Adrenal gland (tissue), 19 donors: ENCODE data around the gene SLC35F1. TPM values are rescaled to one million over a fixed set of nuclear protein-coding genes. Genes with fewer than 3 reads are reported as not detected.
A peak's percentile ranks its signal among the peaks of the same experiment; 100 is the strongest.
"Not testable (repeated sequence)": the region's sequence is repeated elsewhere in the genome, so short reads cannot be mapped to it uniquely, and the experiment has no call there.

Source experiments
- DNase-seq, 7 donors: peaks; one replicate each; pipeline ENCODE4 v3.0.0-alpha.2; 2019 to 2020
- H3K27ac ChIP-seq, 5 donors: fragments of 200-600 bp; sonication (generic) in 4 of 5; 1 replicate in 3 of 5; 2 replicates in 2 of 5; pipeline versions ENCODE4 v1.5.1 to v1.8.0; 2016 to 2020; ENCODE audit warnings: mild to moderate bottlenecking in 1 of 5
- H3K27me3 ChIP-seq: fragments of 200-600 bp; 2 replicates; pipeline ENCODE4 v1.8.0; 2021
- H3K36me3 ChIP-seq, 2 donors: fragments of 200-600 bp; replicated peaks in 1 of 2; 1 replicate in 1 of 2; 2 replicates in 1 of 2; pipeline versions ENCODE4 v1.5.1 to v1.8.0; 2018 to 2022
- H3K4me1 ChIP-seq, 2 donors: fragments of 200-600 bp; replicated peaks in 1 of 2; 1 replicate in 1 of 2; 2 replicates in 1 of 2; pipeline versions ENCODE4 v1.5.1 to v1.8.0; 2018 to 2021
- H3K4me3 ChIP-seq, 4 donors: fragments of 200-600 bp; sonication (generic) in 3 of 4; one replicate each; pipeline ENCODE4 v1.5.1; 2016 to 2018
- H3K9me3 ChIP-seq, 3 donors: fragments of 200-600 bp; sonication (generic) in 1 of 3; replicated peaks in 1 of 3; 1 replicate in 2 of 3; 2 replicates in 1 of 3; pipeline versions ENCODE4 v1.5.1 to v1.8.0; 2016 to 2021
- POLR2A ChIP-seq, 2 donors: fragments of 450-650 bp; IDR thresholded peaks; one replicate each; pipeline ENCODE4 v1.6.1; 2017; ENCODE audit warnings: antibody characterized with exemption in 2 of 2, mild to moderate bottlenecking in 2 of 2, moderate library complexity in 1 of 2
- WGBS, 4 donors: extraction: QIAGEN DNeasy Blood & Tissue Kit in 2 of 4; methylation state at CpG; one replicate each; pipeline versions ENCODE4 v1.1.5 to v1.1.7; 2013 to 2017; 5-methylcytosine and 5-hydroxymethylcytosine counted together
- intact Hi-C, 2 donors: fragments of 100-400 bp; cut with DNase I; formaldehyde crosslinking; loops; one replicate each; pipeline versions ENCODE4 v1.14.1 to v1.15.0; 2022 to 2023
- long read RNA-seq, 10 donors: library from polyadenylated mRNA in 3 of 10; unstranded in 2 of 10; stranded (forward) in 1 of 10; transcript quantifications; one replicate each; pipeline ENCODE4 v2.0.0 and lab custom pipeline, GENCODE V29; 2021 to 2026
- polyA plus RNA-seq, 3 donors: library from polyadenylated mRNA; stranded (reverse); fragments of 200-250 nt in 2 of 3; fragments of 350-450 nt in 1 of 3; fragmentation: Illumina TruSeq in 1 of 3; extraction: RNeasy Lipid Tissue Mini Kit (QIAGEN cat#74804) in 1 of 3; gene quantifications; one replicate each; pipeline ENCODE4 v1.2.3, GENCODE V29; 2013 to 2014
- total RNA-seq, 9 donors: library from RNA; depleted of rRNA in 4 of 9; stranded (reverse); fragments of >200 nt in 4 of 9; fragments of 120-200 nt in 1 of 9; fragmentation: NEBNext Ultra II Directional in 1 of 9; extraction: Animal tissue kit (Norgen Biotek cat#: 25700) in 1 of 9; gene quantifications; one replicate each; pipeline versions ENCODE4 v1.1.0 to v1.2.4, GENCODE V29; 2013 to 2023
- TF ChIP-seq, protein P1 (sequence below), 6 experiments: fragments of 450-650 bp in 4 of 6; fragments of 200-600 bp in 2 of 6; sonication (generic) in 1 of 6; IDR thresholded peaks; 1 replicate in 5 of 6; 2 replicates in 1 of 6; pipeline versions ENCODE4 v1.5.1 to v1.8.0; 2016 to 2021; ENCODE audit warnings: antibody characterized with exemption in 6 of 6, mild to moderate bottlenecking in 2 of 6, moderate library complexity in 1 of 6
- donor health status: healthy with polysubstance abuse.
- donor health status: Bipolar disorder and iron deficiency.
- donor health status: DM: yes; HTN: yes; CAD: no.
- donor health status: DM: no; HTN: no; CAD: no.
- donor health status: DM: no; HTN: no; CAD: no.
- donor health status: DM: yes; HTN: yes; CAD: no.

SLC35F1 gene
- total RNA-seq (1 to 10 TPM in 7 of 9 donors, under 1 TPM in 2; 0.50 to 3.6 (median 1.8) TPM), polyA plus RNA-seq (1 to 10 TPM in 2 of 3 donors, under 1 TPM in 1; 0.32 to 4.0 (median 1.5) TPM)
- long read RNA-seq, donor 1, result 0 reads
- long read RNA-seq, donor 2, result 0 reads
- long read RNA-seq, donor 3, full-length matches to known transcripts, result 1 of 1 reads
- long read RNA-seq, donor 3, partial matches to known transcripts, result 0 of 1 reads
- long read RNA-seq, donor 3, other reads (novel, unspliced or antisense), result 0 of 1 reads
- long read RNA-seq, donor 4, partial matches to known transcripts, result 0 of 1 reads
- long read RNA-seq, donor 4, other reads (novel, unspliced or antisense), result 1 of 1 reads
- long read RNA-seq, donor 5, result 0 reads
- long read RNA-seq, donor 6, result 0 reads
- long read RNA-seq, donor 7, result 0 reads
- long read RNA-seq, donor 8, result 0 reads
- long read RNA-seq, donor 9, result 0 reads
- long read RNA-seq, donor 10, result 0 reads

DNA sequence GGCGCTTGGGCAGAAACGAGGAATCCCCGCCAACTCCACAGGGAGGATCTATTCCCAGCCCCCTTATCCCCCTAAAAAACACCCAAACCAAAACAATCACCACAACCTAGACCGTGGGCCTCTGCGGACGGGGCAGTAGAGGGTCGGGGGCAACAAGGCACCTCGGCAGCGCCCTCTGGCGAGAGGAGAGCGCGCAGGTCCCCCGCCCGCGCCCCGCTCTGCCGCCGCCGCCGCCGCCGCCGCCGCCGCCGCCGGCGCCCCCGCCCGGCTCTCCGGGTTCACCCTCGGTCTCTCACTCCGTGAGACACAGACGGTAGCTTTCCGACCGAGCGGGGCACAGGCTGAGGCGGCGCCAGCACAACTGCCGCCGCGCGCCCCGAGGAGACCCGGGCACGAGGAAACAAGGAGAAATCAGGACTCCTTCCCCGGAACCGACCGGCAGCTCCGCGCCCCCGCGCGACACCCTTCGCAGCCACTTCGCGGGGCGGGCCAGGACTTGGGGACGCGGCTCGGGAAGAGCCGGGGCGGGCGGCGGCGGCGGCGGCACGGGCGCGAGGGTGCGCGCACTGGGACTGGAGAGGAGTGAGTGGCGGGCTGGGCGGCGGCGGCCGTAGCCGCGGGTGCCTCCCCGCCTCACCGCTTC lies at the start of gene SLC35F1:
Gene SLC35F1, plus strand, starts transcription at position 307 of the 643 bp plus-strand sequence.
- H3K36me3 ChIP-seq, result no peaks in the 10 kb centered on the region
- H3K4me1 ChIP-seq, result peaks cover 11 to 14% of the 10 kb centered on the region in 2 donors
- peaks cover 27% of the 10 kb centered on the region for H3K27me3 ChIP-seq
- peak within 1 kb of the TSS in 1 of 5 donors; percentile 58 for H3K27ac ChIP-seq
- 0 to 4% (median 1%) methylated on average over 4 to 82 of the region's 82 CpGs for WGBS, 4 donors
- no peak for TF ChIP-seq POLR2A (IDR thresholded peaks at IDR 0.05)
- TF ChIP-seq, protein P1, sequence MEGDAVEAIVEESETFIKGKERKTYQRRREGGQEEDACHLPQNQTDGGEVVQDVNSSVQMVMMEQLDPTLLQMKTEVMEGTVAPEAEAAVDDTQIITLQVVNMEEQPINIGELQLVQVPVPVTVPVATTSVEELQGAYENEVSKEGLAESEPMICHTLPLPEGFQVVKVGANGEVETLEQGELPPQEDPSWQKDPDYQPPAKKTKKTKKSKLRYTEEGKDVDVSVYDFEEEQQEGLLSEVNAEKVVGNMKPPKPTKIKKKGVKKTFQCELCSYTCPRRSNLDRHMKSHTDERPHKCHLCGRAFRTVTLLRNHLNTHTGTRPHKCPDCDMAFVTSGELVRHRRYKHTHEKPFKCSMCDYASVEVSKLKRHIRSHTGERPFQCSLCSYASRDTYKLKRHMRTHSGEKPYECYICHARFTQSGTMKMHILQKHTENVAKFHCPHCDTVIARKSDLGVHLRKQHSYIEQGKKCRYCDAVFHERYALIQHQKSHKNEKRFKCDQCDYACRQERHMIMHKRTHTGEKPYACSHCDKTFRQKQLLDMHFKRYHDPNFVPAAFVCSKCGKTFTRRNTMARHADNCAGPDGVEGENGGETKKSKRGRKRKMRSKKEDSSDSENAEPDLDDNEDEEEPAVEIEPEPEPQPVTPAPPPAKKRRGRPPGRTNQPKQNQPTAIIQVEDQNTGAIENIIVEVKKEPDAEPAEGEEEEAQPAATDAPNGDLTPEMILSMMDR (IDR thresholded peaks at IDR 0.05), result peak in 3 of 6 experiments; percentile 4 to 41 (median 21)
- no peaks in the 10 kb centered on the region for H3K9me3 ChIP-seq
- intact Hi-C loops, result no loop called here
- DNase-seq, result peak in 4 of 7 donors; percentile 6 to 56 (median 35)
- peak within 1 kb of the TSS in 2 of 4 donors; percentile 60 to 77 for H3K4me3 ChIP-seq

DNA sequence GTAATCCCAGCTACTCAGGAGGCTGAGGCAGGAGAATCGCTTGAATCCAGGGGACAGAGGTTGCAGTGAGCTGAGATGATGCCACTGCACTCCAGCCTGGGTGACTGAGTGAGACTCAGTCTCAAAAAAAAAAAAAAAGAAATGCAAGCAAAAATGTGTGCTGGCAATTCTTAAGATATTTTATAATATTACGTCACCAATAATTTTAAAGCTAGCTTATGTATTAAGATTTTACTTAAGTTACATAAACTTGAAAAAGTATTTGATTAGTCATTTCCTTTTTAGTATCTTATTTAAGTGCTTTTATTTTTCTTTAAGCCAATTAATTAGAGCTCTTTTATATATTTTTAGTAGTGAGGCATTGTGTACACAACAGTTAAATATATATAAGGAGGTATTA lies 48.5 kb upstream of the SLC35F1 start:
- H3K4me3 ChIP-seq, H3K36me3 ChIP-seq, H3K4me1 ChIP-seq, H3K9me3 ChIP-seq, DNase-seq, H3K27ac ChIP-seq, H3K27me3 ChIP-seq, intact Hi-C loops: not testable (repeated sequence)
- WGBS, 4 donors, result 63 to 90% (median 71%) methylated on average over 2 of the region's 2 CpGs

DNA sequence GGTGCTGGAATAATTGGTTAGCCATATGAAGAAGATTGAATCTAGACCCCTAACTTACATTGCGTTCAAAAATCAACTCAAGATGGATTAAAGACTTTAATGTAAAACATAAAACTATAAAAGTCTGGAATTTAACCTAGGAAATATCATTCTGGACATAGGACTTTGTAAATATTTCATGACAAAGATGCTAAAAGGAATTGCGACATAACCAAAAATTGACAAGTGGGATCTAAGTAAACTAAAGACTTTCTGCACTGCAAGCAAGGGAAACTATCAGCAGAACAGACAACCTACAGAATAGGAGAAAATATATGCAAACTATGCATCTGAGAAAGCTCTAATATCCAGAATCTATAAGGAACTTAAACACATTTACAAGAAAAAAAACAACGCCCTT lies 45.5 kb upstream of the SLC35F1 start:
- no peaks in the 10 kb centered on the region for H3K4me1 ChIP-seq
- H3K27ac ChIP-seq, result no peak overlapping the region
- no peaks in the 10 kb centered on the region for H3K27me3 ChIP-seq
- DNase-seq, result no peak
- H3K36me3 ChIP-seq, result no peaks in the 10 kb centered on the region
- intact Hi-C loops, result no loop called here
- H3K4me3 ChIP-seq, result no peak overlapping the region
- TF ChIP-seq, protein P1 (IDR thresholded peaks at IDR 0.05), result no peak
- WGBS, 4 donors, result 87 to 91% (median 88%) methylated on average over 3 of the region's 3 CpGs
- H3K9me3 ChIP-seq, result no peaks in the 10 kb centered on the region

DNA sequence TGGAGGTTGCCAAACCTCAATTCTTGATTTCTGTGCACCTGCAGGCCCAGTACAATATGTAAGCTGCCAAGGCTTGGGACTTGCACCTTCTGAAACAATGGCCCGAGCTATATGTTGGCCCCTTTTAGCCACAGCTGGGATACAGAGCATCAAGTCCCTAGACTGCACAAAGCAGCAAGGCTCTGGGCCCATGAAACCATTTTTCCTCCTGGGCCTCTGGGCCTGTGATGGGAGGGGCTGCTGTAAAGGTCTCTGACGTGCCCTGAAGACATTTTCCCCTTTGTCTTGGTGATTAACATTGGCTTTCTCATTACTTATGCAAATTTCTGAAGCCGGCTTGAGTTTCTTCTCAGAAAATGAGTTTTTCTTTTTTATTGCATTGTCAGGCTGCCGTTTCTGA lies 40.5 kb upstream of the SLC35F1 start:
- Histone ChIP-seq H3K4me3 (no peak overlapping the region), H3K36me3 (no peaks in the 10 kb centered on the region), H3K27me3 (no peaks in the 10 kb centered on the region), H3K27ac (no peak overlapping the region), H3K9me3 (no peaks in the 10 kb centered on the region), H3K4me1 (no peaks in the 10 kb centered on the region)
- DNase-seq, result no peak
- TF ChIP-seq POLR2A (IDR thresholded peaks at IDR 0.05), result no peak
- TF ChIP-seq, protein P1 (IDR thresholded peaks at IDR 0.05), result no peak
- intact Hi-C loops, result no loop called here
- WGBS, 4 donors, result 54 to 62% (median 57%) methylated on average over 3 to 4 of the region's 4 CpGs
